ENCODE data around the gene NDUFV2. TPM values are rescaled to one million over a fixed set of nuclear protein-coding genes. Genes with fewer than 3 reads are reported as not detected.

Gene NDUFV2
- total and polyA plus RNA-seq, 2 of the 13 experiments (the other 11 are each of a cell fraction or from before 2014, with no cell fraction given) = 216 to 299 TPM

- no peak for TF ChIP-seq ZNF512 (CRISPR knock-in tag; IDR thresholded peaks at IDR 0.05)
- no peak for TF ChIP-seq SPEN (CRISPR knock-in tag; IDR thresholded peaks at IDR 0.05; ENCODE audit: low read depth)
- no peak for TF ChIP-seq NR2C2 (CRISPR knock-in tag; IDR thresholded peaks at IDR 0.05; ENCODE audit: borderline replicate concordance)
- TF ChIP-seq ZNF607 (CRISPR knock-in tag; IDR thresholded peaks at IDR 0.05; ENCODE audit: borderline replicate concordance) = no peak
- TF ChIP-seq PTBP1 (IDR thresholded peaks at IDR 0.05; ENCODE audit: low read depth, low read length, poor library complexity, severe bottlenecking) = no peak
- TF ChIP-seq ZBTB1 (CRISPR knock-in tag; IDR thresholded peaks at IDR 0.05; ENCODE audit: borderline replicate concordance) = no peak
- TF ChIP-seq ZFAT (CRISPR knock-in tag; conservative IDR thresholded peaks at IDR 0.05) = no peak
- TF ChIP-seq ZNF33B (CRISPR knock-in tag; IDR thresholded peaks at IDR 0.05) = no peak
Measured at GRCh38 chr18:9100796-9101195, 1.7 kb upstream of the NDUFV2 start (continued).

GRCh38 chr18:9101730-9102507 lies 580 bp upstream of the NDUFV2 start:
- FAIRE-seq = no peak
- peak; percentile 67 for DNase-seq (ENCODE audit: low spot score)
- H3K36me3 ChIP-seq (replicated peaks in 1 of 2; ENCODE audit: control insufficient read depth in 1 of 2, insufficient read depth in 2 of 2, low read length in 2 of 2) = no peaks in the 10 kb centered on the region; a peak in 1 of 5 replicates
- 0 out of 3 replicates have a peak, but pooled peaks have one; percentile 8 for ATAC-seq
- H3K79me2 ChIP-seq (ENCODE audit: insufficient read depth, low read length) = peaks cover 44% of the 10 kb centered on the region
- intact Hi-C loops (cut with micrococcal nuclease; ENCODE audit: unreplicated experiment) = loop anchor here (1.0 to 5.0 kb wide), 2 partner anchors 29 to 35 kb away; partner anchors contain the start of gene ANKRD12
- no peaks in the 10 kb centered on the region for H3K9me3 ChIP-seq (ENCODE audit: low read length)
- H3K4me1 ChIP-seq (ENCODE audit: insufficient read depth, low read length) = peaks cover 41% of the 10 kb centered on the region
- H2AFZ ChIP-seq (ENCODE audit: low read length) = no peak overlapping the region
- no peaks in the 10 kb centered on the region; a peak in 1 of 5 replicates for H3K27me3 ChIP-seq (ENCODE audit: control insufficient read depth in 1 of 2, insufficient read depth in 2 of 2, low read length in 2 of 2)
- H3K9ac ChIP-seq (ENCODE audit: insufficient read depth, low read depth, low read length) = peak overlapping the region; percentile 96
- WGBS (ENCODE audit: low lambda C conversion rate) = 2% methylated on average over 17 of the region's 17 CpGs
- ChIA-PET POLR2A (interaction anchor here (0.8 to 5.7 kb wide), 10 partner anchors 8 to 34 kb away, joined by 3 to 71 read pairs (median 6); partner anchors contain the start of gene ANKRD12), CTCF (ENCODE audit: low intra/inter-chr PET ratio, low total read pairs) (interaction anchor here (2.2 kb wide), 1 partner anchor 28 kb away, joined by 5 read pairs; no protein-coding TSS in a partner anchor)
- H4K20me1 ChIP-seq (ENCODE audit: insufficient read depth, low read length) = peaks cover 24% of the 10 kb centered on the region
- TSS peak; percentile 96 for BruUV-seq (replicated peaks)
- peak overlapping the region; percentile 68 to 89 (median 78) for H3K4me3 ChIP-seq (replicated peaks in 1 of 3; ENCODE audit: insufficient read depth in 1 of 3, low read depth in 2 of 3, low read length in 3 of 3)
- in situ Hi-C loops (cut with HindIII; ENCODE audit: extremely low pct_ligation_motif_present, low pct_unique_long_range_greater_than_20kb) = no loop called here
- peak overlapping the region; percentile 75 for H3K4me2 ChIP-seq (ENCODE audit: low read depth, low read length)
- peak overlapping the region; percentile 92 for H3K27ac ChIP-seq (ENCODE audit: extremely low read length, insufficient read depth, low read length)
- TF ChIP-seq HIC2 (CRISPR knock-in tag; IDR thresholded peaks at IDR 0.05; ENCODE audit: low read depth) (no peak), HOMEZ (CRISPR knock-in tag; IDR thresholded peaks at IDR 0.05; ENCODE audit: low read depth) (peak; percentile 5; the same call in 1 of the 2 replicates), CENPBD1 (CRISPR knock-in tag; IDR thresholded peaks at IDR 0.05; ENCODE audit: borderline replicate concordance, low read depth) (0 out of 2 replicates have a peak, but pooled peaks have one; percentile 67), FOXP4 (CRISPR knock-in tag; IDR thresholded peaks at IDR 0.05) (peak; percentile 9; the same call in 1 of the 2 replicates), PCBP2 (optimal IDR thresholded peaks at IDR 0.05; ENCODE audit: low read depth, low read length, poor library complexity, severe bottlenecking) (no peak)
